Neural progenitor cell (in vitro differentiated cells): ENCODE data around the gene IFFO2. TPM values are rescaled to one million over a fixed set of nuclear protein-coding genes. Genes with fewer than 3 reads are reported as not detected.
A peak's percentile ranks its signal among the peaks of the same experiment; 100 is the strongest.

ENCODE experiments used
- DNase-seq: peaks from one replicate; pipeline ENCODE4 v3.0.0-alpha.2; 2016; ENCODE audit warnings: low spot score
- H2AFZ ChIP-seq: fragments of 200-600 bp; sonication (generic); replicated peaks from 2 replicates; pipeline ENCODE4 v1.6.1; 2016; ENCODE audit warnings: antibody characterized with exemption
- H3F3A ChIP-seq: fragments of 200-600 bp; sonication (generic); 2 replicates; pipeline ENCODE4 v1.6.1; 2016; ENCODE audit warnings: antibody characterized with exemption, low read depth
- H3K27ac ChIP-seq: fragments of 200-600 bp; sonication (generic); 2 replicates; pipeline ENCODE4 v1.5.1; 2016; ENCODE audit warnings: mild to moderate bottlenecking
- H3K27me3 ChIP-seq: fragments of 200-600 bp; sonication (generic); 2 replicates; pipeline ENCODE4 v1.6.1; 2016; ENCODE audit warnings: mild to moderate bottlenecking, moderate library complexity
- H3K36me3 ChIP-seq: fragments of 200-600 bp; sonication (generic); 2 replicates; pipeline ENCODE4 v1.5.1; 2016
- H3K4me1 ChIP-seq: fragments of 200-600 bp; sonication (generic); 2 replicates; pipeline ENCODE4 v1.6.1; 2016; ENCODE audit warnings: mixed run types
- H3K4me2 ChIP-seq: fragments of 200-600 bp; sonication (generic); 2 replicates; pipeline ENCODE4 v1.6.1; 2016
- H3K4me3 ChIP-seq: fragments of 200-600 bp; sonication (generic); 2 replicates; pipeline ENCODE4 v1.5.1; 2016
- H3K79me2 ChIP-seq: fragments of 200-600 bp; sonication (generic); 2 replicates; pipeline ENCODE4 v1.6.1; 2016; ENCODE audit warnings: low read depth
- H3K9ac ChIP-seq: fragments of 200-600 bp; sonication (generic); 2 replicates; pipeline ENCODE4 v1.6.1; 2016
- H3K9me3 ChIP-seq: fragments of 200-600 bp; sonication (generic); 2 replicates; pipeline ENCODE4 v1.5.1; 2016; ENCODE audit warnings: low read depth
- H4K20me1 ChIP-seq: fragments of 200-600 bp; sonication (generic); 2 replicates; pipeline ENCODE4 v1.6.1; 2016; ENCODE audit warnings: low read depth
- H3K27ac Mint-ChIP-seq: 3 replicates; pipeline ENCODE4 v1.8.0; 2021; ENCODE audit warnings: mixed read lengths
- H3K27me3 Mint-ChIP-seq: 2 replicates; pipeline ENCODE4 v1.8.0; 2022; ENCODE audit warnings: low read depth, mild to moderate bottlenecking, inconsistent platforms, moderate library complexity, mixed read lengths; ENCODE audit not compliant: insufficient read depth
- H3K36me3 Mint-ChIP-seq: 3 replicates; pipeline ENCODE4 v1.8.0; 2021; ENCODE audit warnings: mixed read lengths
- H3K4me1 Mint-ChIP-seq: 3 replicates; pipeline ENCODE4 v1.8.0; 2021; ENCODE audit warnings: mixed read lengths
- H3K4me3 Mint-ChIP-seq: 3 replicates; pipeline ENCODE4 v1.8.0; 2021; ENCODE audit warnings: mild to moderate bottlenecking, moderate library complexity, mixed read lengths
- H3K9me3 Mint-ChIP-seq: 3 replicates; pipeline ENCODE4 v1.8.0; 2020; ENCODE audit warnings: mixed read lengths
- EZH2 ChIP-seq: fragments of 200-600 bp; sonication (generic); IDR thresholded peaks from 2 replicates; pipeline ENCODE4 v1.6.1; 2017; ENCODE audit warnings: antibody characterized with exemption, mild to moderate bottlenecking, moderate library complexity
- EZH2phosphoT487 ChIP-seq: fragments of 200-600 bp; sonication (generic); IDR thresholded peaks from 2 replicates; pipeline ENCODE4 v1.6.1; 2017; ENCODE audit warnings: antibody characterized with exemption
- total RNA-seq: library from RNA; depleted of rRNA; stranded (reverse); fragments of >200 nt; gene quantifications from 2 replicates; pipeline ENCODE4 v1.2.3, GENCODE V29; 2015; ENCODE audit warnings: low replicate concordance
- TF ChIP-seq, protein P1 (sequence below): fragments of 200-600 bp; sonication (generic); IDR thresholded peaks from 2 replicates; pipeline ENCODE4 v1.5.1; 2017; ENCODE audit warnings: antibody characterized with exemption, mild to moderate bottlenecking

The IFFO2 gene
- total RNA-seq, 1 donor from 2014 or later, result 0.65 TPM

DNA sequence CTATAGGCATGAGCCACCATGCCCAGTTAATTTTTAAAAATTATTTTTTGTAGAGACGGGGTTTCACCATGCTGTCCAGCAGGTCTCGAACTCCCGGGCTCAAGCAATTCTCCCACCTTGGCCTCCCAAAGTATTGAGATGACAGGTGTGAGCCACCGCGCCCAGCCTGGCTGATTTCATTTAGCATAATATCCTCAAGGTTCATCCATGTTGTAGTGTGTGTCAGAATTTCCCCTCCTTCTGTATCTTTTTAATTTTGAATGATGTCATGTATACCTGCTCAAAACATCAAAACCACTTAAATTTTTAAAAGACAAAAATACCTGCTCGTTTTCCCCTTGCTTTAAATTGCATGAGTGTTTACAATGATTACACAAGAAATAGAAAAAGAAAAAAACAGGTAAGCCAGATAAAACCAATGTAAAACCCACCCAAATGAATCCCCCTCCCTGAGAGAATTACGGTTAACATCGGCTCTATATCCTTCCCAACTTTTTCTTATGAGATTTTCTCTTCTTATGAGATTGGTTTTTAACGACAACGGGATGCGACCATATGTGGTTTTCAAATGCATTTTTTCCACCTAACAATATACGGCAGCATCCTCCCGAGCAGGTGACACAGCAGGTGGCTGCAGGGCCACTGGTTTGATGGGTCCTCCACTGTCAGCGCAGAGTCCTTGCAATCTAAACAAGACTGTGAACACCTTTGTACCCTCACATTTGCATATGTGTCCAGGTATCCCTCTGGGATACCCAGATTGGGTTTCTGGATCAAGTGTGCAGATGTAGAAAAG is 22.1 kb downstream of the IFFO2 start:
- H3K27ac Mint-ChIP-seq, result no peak overlapping the region

DNA sequence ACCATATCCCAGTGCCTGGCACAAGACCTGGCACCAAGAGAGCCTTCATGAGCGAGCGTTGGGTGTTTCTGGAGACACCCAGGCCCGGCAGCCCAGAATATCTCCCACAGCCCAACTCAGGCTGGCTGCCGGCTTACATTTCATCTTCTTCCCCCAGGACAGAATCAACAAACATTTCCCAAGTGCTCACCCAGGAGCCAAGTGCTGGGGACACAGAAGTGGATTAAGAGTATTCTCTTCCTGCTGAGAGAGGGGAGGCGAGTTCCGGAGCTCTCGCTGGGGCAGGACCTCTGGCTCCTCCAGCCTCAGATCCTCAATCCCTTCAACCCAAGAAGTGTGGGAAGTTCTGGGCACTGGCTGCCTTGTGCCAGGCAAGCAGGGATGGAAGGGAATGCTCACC is 23.6 kb downstream of the IFFO2 start:
- TF ChIP-seq, protein P1, sequence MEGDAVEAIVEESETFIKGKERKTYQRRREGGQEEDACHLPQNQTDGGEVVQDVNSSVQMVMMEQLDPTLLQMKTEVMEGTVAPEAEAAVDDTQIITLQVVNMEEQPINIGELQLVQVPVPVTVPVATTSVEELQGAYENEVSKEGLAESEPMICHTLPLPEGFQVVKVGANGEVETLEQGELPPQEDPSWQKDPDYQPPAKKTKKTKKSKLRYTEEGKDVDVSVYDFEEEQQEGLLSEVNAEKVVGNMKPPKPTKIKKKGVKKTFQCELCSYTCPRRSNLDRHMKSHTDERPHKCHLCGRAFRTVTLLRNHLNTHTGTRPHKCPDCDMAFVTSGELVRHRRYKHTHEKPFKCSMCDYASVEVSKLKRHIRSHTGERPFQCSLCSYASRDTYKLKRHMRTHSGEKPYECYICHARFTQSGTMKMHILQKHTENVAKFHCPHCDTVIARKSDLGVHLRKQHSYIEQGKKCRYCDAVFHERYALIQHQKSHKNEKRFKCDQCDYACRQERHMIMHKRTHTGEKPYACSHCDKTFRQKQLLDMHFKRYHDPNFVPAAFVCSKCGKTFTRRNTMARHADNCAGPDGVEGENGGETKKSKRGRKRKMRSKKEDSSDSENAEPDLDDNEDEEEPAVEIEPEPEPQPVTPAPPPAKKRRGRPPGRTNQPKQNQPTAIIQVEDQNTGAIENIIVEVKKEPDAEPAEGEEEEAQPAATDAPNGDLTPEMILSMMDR, result no peak
- TF ChIP-seq EZH2phosphoT487 (no peak), EZH2 (no peak)
- H3K4me3 Mint-ChIP-seq, result no peak overlapping the region
- Histone ChIP-seq H3K9ac (no peak overlapping the region), H3K4me2 (no peak overlapping the region), H3K27me3 (no peaks in the 10 kb centered on the region), H3F3A (no peaks in the 10 kb centered on the region), H3K4me1 (peaks cover 3% of the 10 kb centered on the region), H2AFZ (no peak overlapping the region), H3K36me3 (no peaks in the 10 kb centered on the region), H3K4me3 (no peak overlapping the region), H3K27ac (no peak overlapping the region), H4K20me1 (no peaks in the 10 kb centered on the region), H3K79me2 (no peaks in the 10 kb centered on the region), H3K9me3 (no peaks in the 10 kb centered on the region)
- H3K27ac Mint-ChIP-seq, result peak overlapping the region; percentile 85
- DNase-seq, result no peak
- H3K9me3 Mint-ChIP-seq, result no peaks in the 10 kb centered on the region
- peaks cover 9% of the 10 kb centered on the region for H3K27me3 Mint-ChIP-seq
- peaks cover 37% of the 10 kb centered on the region for H3K4me1 Mint-ChIP-seq
- no peaks in the 10 kb centered on the region for H3K36me3 Mint-ChIP-seq

More for the DNA sequence above, 22.1 kb downstream of the IFFO2 start:
- H3K9me3 Mint-ChIP-seq, result no peaks in the 10 kb centered on the region
- Histone ChIP-seq H3K9me3 (no peaks in the 10 kb centered on the region), H3K4me2 (no peak overlapping the region), H4K20me1 (no peaks in the 10 kb centered on the region), H3K79me2 (no peaks in the 10 kb centered on the region), H2AFZ (no peak overlapping the region), H3K4me1 (peaks cover 10% of the 10 kb centered on the region), H3K36me3 (no peaks in the 10 kb centered on the region), H3K27me3 (no peaks in the 10 kb centered on the region), H3F3A (no peaks in the 10 kb centered on the region), H3K4me3 (no peak overlapping the region), H3K27ac (no peak overlapping the region), H3K9ac (no peak overlapping the region)
- no peak overlapping the region for H3K4me3 Mint-ChIP-seq
- H3K36me3 Mint-ChIP-seq, result no peaks in the 10 kb centered on the region
- TF ChIP-seq EZH2phosphoT487 (no peak), EZH2 (no peak)
- TF ChIP-seq, protein P1, result no peak
- no peak for DNase-seq
- H3K27me3 Mint-ChIP-seq, result peaks cover 9% of the 10 kb centered on the region
- H3K4me1 Mint-ChIP-seq, result peaks cover 36% of the 10 kb centered on the region

DNA sequence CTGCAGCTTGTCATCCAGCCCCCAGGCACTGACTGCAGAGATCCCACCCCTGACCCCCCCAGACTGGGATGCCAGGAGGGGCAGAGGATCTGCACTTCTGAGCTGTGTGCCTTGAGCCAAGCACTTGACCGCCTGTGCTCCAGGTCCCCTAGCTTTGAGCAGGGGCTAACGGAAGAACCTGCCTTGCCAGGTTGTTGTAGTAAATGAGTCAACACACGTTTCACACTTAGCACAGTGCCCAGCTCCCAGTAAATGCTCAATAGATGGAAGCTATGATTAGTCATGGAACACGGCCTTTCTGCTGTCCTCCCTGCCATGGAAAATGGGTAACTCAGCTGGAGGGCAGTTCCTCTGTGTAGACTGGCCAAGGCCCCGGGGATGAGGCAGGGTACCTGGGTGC is 24.1 kb downstream of the IFFO2 start:
- Histone ChIP-seq H3F3A (no peaks in the 10 kb centered on the region), H3K27ac (no peak overlapping the region), H3K36me3 (no peaks in the 10 kb centered on the region), H4K20me1 (no peaks in the 10 kb centered on the region), H3K4me3 (no peak overlapping the region), H2AFZ (no peak overlapping the region), H3K4me2 (no peak overlapping the region), H3K9me3 (no peaks in the 10 kb centered on the region), H3K27me3 (no peaks in the 10 kb centered on the region), H3K79me2 (no peaks in the 10 kb centered on the region), H3K4me1 (peaks cover 7% of the 10 kb centered on the region), H3K9ac (no peak overlapping the region)
- Mint-ChIP-seq H3K27me3 (peaks cover 9% of the 10 kb centered on the region), H3K9me3 (no peaks in the 10 kb centered on the region), H3K4me1 (peaks cover 41% of the 10 kb centered on the region), H3K4me3 (peak overlapping the region; percentile 15), H3K27ac (peak overlapping the region; percentile 85), H3K36me3 (no peaks in the 10 kb centered on the region)
- no peak for TF ChIP-seq EZH2phosphoT487
- TF ChIP-seq, protein P1, result no peak
- TF ChIP-seq EZH2, result no peak
- DNase-seq, result no peak
